Astrocyte of the spinal cord (primary cell): Measurements from ENCODE around the gene NPC1L1.
A peak's percentile ranks its signal among the peaks of the same experiment; 100 is the strongest.

Experiments
- DNase-seq: peaks from one replicate; pipeline ENCODE4 v3.0.0; 2011; ENCODE audit warnings: low read depth, low spot score
- H3K4me3 ChIP-seq: 2 replicates; pipeline ENCODE4 v1.5.1; 2011; ENCODE audit warnings: low read depth, mild to moderate bottlenecking, low read length, moderate library complexity
- CTCF ChIP-seq: IDR thresholded peaks from 2 replicates; pipeline ENCODE4 v1.5.1; 2012; ENCODE audit warnings: low read depth, mild to moderate bottlenecking, low read length, inconsistent platforms
- in situ Hi-C: cut with HindIII; loops from 2 replicates; pipeline ENCODE4 v1.10.0; 2017; ENCODE audit warnings: low sequenced_read_pairs

The NPC1L1 gene

GRCh38 chr7:44490351-44491200 is 50.6 kb downstream of the NPC1L1 start, which contains the start of gene NUDCD3:
Gene NUDCD3 (minus strand): TSS chr7:44490658. CDS start chr7:44490600, 58 bp downstream.
- in situ Hi-C loops, result no loop called here
- DNase-seq, result peak; percentile 88
- no peak for TF ChIP-seq CTCF
- H3K4me3 ChIP-seq, result peak within 1 kb of the TSS; percentile 86

GRCh38 chr7:44489955-44490350 is 51.2 kb downstream of the NPC1L1 start:
- DNase-seq, result peak; percentile 44
- peak overlapping the region; percentile 86 for H3K4me3 ChIP-seq
- TF ChIP-seq CTCF, result no peak
- in situ Hi-C loops, result no loop called here

GRCh38 chr7:44488955-44489354 is 52.2 kb downstream of the NPC1L1 start:
- in situ Hi-C loops, result no loop called here
- no peak for TF ChIP-seq CTCF
- DNase-seq, result no peak
- H3K4me3 ChIP-seq, result peak overlapping the region; percentile 86

GRCh38 chr7:44486693-44487092 is 54.4 kb downstream of the NPC1L1 start:
- in situ Hi-C loops, result no loop called here
- TF ChIP-seq CTCF, result no peak
- DNase-seq, result no peak
- H3K4me3 ChIP-seq, result no peak overlapping the region

GRCh38 chr7:44486001-44486400 is 55.1 kb downstream of the NPC1L1 start:
- no peak for DNase-seq
- no peak for TF ChIP-seq CTCF
- H3K4me3 ChIP-seq, result no peak overlapping the region
- in situ Hi-C loops, result no loop called here

- TF ChIP-seq CTCF, result no peak
- H3K4me3 ChIP-seq, result no peak overlapping the region
- in situ Hi-C loops, result no loop called here
- no peak for DNase-seq
Measured at GRCh38 chr7:44484482-44485313, 56.4 kb downstream of the NPC1L1 start.
